Mucosa of descending colon (tissue), 3 donors: Measurements from ENCODE around the gene MT2A. TPM values are rescaled to one million over a fixed set of nuclear protein-coding genes. Genes with fewer than 3 reads are reported as not detected.

ENCODE experiments used
- ATAC-seq: fragments of 200-7000 bp; cut with Tn5 transposase; one replicate; pipeline ENCODE4 v1.9.1; 2020; ENCODE audit warnings: mild to moderate bottlenecking, moderate library complexity
- DNase-seq, 3 donors: peaks; one replicate each; pipeline ENCODE4 v3.0.0-alpha.2; 2020
- H3K36me3 ChIP-seq: fragments of 200-600 bp; one replicate; pipeline ENCODE4 v1.8.0; 2021; ENCODE audit warnings: low read depth, mild to moderate bottlenecking
- H3K4me1 ChIP-seq: fragments of 200-600 bp; one replicate; pipeline ENCODE4 v1.8.0; 2021; ENCODE audit warnings: low read depth, mild to moderate bottlenecking
- H3K4me3 ChIP-seq: fragments of 200-600 bp; one replicate; pipeline ENCODE4 v1.8.0; 2021; ENCODE audit warnings: mild to moderate bottlenecking
- H3K9me3 ChIP-seq: fragments of 200-600 bp; one replicate; pipeline ENCODE4 v1.8.0; 2021; ENCODE audit warnings: mild to moderate bottlenecking
- CTCF ChIP-seq: fragments of 200-600 bp; IDR thresholded peaks from one replicate; pipeline ENCODE4 v1.8.0; 2022; ENCODE audit warnings: antibody characterized with exemption, mild to moderate bottlenecking
- intact Hi-C, 2 donors: fragments of 100-400 bp; cut with DNase I in 1 of 2; cut with micrococcal nuclease in 1 of 2; formaldehyde crosslinking; loops; one replicate each; pipeline versions ENCODE4 v1.11.0 to v1.11.1; 2022; cut with DNase I, micrococcal nuclease
- total RNA-seq, 3 donors: library from RNA; stranded (reverse); fragmentation: NEBNext Ultra II Directional in 2 of 3; extraction: Animal tissue kit (Norgen Biotek cat#: 25700) in 2 of 3; gene quantifications; one replicate each; pipeline versions ENCODE4 v1.2.1 to v1.2.4, GENCODE V29; 2021 to 2023
- donor health status: DM: no; HTN: no; CAD: no; lungs with moderate emphysema.
- donor health status: DM: no; HTN: no; CAD: no.
- donor health status: DM: no; HTN: yes; CAD: no.

MT2A gene
- total RNA-seq, 3 donors from 2014 or later = 100.0 to 211 (median 206) TPM

DNA sequence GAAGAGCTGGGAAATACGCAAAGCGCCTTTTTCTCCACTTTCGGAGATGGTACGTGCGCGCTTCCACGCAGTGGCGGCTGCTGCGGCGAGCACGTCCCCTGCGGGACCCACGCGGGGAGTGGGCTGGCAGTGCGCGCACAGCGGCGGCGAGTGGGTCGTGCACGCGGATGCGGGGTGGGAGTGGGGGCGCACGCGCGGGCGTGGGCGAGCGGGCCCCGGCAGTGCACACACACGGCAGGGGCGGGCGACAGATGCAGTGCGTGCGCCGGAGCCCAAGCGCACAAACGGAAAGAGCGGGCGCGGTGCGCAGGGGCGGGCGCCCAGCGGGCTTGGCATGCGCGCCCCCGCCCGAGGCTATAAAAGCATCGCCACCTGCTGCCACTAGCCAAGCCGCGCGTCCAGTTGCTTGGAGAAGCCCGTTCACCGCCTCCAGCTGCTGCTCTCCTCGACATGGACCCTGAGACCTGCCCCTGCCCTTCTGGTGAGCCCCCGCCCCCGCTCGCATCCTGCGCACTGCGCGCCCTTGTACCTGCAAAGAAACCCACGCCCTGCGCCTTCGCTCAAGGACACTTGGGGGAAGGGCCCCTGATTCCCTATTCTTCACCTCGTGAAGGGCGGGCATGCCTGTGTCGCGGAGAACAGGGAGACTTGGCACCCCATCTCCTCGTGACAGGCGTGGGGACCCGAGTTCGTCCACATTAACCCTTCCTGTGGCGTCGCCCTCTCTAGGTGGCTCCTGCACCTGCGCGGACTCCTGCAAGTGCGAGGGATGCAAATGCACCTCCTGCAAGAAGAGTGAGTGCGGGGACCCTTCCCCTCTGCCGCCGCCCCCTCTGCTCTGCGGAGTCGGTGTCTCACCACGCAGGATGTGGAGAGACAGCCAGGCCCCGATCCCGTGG is 19.0 kb upstream of the MT2A start, which contains the start of gene MT3:
Gene MT3, plus strand, starts transcription at position 388 of the 899 bp plus-strand sequence. Its CDS starts 63 bp downstream, at position 451.
- intact Hi-C loops = no loop called here
- H3K4me3 ChIP-seq = no peak within 1 kb of the TSS
- H3K4me1 ChIP-seq = peaks cover 7% of the 10 kb centered on the region
- DNase-seq (peak; percentile 58 to 64 (median 59)), ATAC-seq (peak; percentile 86)
- H3K9me3 ChIP-seq = no peaks in the 10 kb centered on the region
- H3K36me3 ChIP-seq = no peaks in the 10 kb centered on the region
- no peak for TF ChIP-seq CTCF

- no peak for TF ChIP-seq CTCF
- Histone ChIP-seq H3K4me1 (peaks cover 7% of the 10 kb centered on the region), H3K9me3 (no peaks in the 10 kb centered on the region), H3K36me3 (no peaks in the 10 kb centered on the region), H3K4me3 (no peak overlapping the region)
- intact Hi-C loops = no loop called here
- no peak for DNase-seq
- ATAC-seq = no peak
These were observed 16.9 kb upstream of the MT2A start for GRCh38 chr16:56591377-56592060.

DNA sequence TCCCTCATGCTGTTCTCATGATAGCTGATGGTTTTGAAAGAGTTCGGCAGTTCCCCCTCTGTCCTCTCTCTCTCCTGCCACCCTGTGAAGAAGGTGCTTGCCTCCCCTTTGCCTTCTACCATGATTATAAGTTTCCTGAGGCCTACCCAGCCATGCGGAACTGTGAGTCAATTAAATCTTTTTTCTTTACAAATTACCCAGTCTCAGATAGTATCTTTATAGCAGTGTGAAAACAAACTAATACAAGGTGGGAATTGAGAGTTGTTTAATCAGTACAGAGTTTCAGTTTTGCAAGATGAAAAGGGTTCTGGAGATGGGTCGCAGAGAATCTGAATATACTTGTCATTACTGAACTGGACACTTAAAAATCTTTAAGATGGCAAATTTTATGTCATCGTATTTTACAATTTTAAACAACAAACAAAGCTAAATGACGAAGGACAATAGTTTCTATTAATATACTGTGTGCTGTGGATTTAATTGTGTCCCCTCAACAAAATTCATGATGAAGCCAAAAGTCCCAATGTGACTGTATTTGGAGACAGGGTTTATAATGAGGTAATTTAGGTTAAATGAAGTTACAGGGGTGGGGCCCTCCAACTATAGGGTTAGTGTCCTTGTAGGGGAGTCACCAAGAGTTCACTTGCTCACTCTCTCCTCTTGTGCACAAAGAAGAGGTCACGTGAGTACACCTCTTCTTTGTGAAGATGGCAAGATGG is 14.7 kb upstream of the MT2A start:
- no peak overlapping the region for H3K4me3 ChIP-seq
- no peaks in the 10 kb centered on the region for H3K9me3 ChIP-seq
- H3K36me3 ChIP-seq = no peaks in the 10 kb centered on the region
- peaks cover 7% of the 10 kb centered on the region for H3K4me1 ChIP-seq
- no peak for TF ChIP-seq CTCF
- DNase-seq = no peak
- intact Hi-C loops = no loop called here
- ATAC-seq = no peak

GRCh38 chr16:56594292-56594619 is 14.1 kb upstream of the MT2A start:
- H3K36me3 ChIP-seq = no peaks in the 10 kb centered on the region
- intact Hi-C loops = no loop called here
- ATAC-seq (no peak), DNase-seq (no peak)
- no peak overlapping the region for H3K4me3 ChIP-seq
- no peaks in the 10 kb centered on the region for H3K9me3 ChIP-seq
- TF ChIP-seq CTCF = no peak
- H3K4me1 ChIP-seq = peaks cover 4% of the 10 kb centered on the region

DNA sequence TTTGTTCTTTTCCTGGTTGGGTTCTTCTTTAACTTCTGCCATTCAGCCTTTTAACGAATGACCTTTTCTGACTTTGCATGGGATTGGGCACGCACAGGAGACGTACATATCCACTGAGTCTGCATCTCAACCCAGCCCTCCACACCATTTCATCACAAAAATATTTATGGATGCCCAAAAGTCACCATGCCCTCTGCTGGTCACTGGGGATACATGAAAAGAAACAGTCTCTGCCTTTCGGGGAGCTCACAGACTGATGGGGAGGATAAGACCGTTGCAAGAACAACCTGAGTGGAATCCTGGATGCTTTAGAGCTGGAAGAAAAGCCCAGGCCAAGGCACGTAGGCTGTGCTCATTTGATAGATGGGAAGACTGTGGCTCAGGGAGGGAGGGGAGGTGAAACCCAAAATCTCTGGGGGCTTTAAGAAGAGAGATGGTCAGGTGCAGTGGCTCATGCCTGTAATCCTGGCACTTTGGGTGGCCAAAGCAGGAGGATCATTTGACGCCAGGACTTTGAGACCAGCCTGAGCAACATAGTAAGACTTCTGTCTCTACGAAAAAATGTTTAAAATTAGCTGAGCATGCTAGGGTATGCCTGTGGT is 7.9 kb upstream of the MT2A start:
- TF ChIP-seq CTCF = peak; percentile 23
- no peaks in the 10 kb centered on the region for H3K36me3 ChIP-seq
- no peaks in the 10 kb centered on the region for H3K9me3 ChIP-seq
- no peaks in the 10 kb centered on the region for H3K4me1 ChIP-seq
- DNase-seq = peak in 1 of 3 donors; percentile 58
- intact Hi-C loops = loop anchor here in 1 of 2 donors (10.0 kb wide), 1 partner anchor 86 kb away; no protein-coding TSS in a partner anchor
- H3K4me3 ChIP-seq = no peak overlapping the region
- peak; percentile 53 for ATAC-seq
